ENCODE data around the gene CDK5RAP1.

DNA sequence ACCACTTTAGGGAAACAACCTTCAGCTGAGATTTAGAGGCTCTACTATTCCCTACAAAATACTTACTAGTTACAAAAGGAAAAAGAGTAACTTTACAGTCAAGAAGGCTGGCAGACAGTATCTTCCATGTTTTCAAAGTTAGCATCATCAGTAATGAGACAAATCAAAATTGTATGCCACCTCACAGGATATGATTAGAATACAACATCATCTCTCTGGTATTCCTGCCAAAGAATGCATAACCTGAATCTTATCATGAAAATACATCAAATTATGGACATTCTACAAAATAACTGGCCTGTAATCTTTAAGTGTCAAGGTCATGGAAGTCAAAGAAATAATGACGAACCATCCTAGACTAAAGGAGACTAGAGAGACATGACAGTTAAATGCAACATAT lies 38.4 kb downstream of the CDK5RAP1 start:
- TF ChIP-seq, protein P1, sequence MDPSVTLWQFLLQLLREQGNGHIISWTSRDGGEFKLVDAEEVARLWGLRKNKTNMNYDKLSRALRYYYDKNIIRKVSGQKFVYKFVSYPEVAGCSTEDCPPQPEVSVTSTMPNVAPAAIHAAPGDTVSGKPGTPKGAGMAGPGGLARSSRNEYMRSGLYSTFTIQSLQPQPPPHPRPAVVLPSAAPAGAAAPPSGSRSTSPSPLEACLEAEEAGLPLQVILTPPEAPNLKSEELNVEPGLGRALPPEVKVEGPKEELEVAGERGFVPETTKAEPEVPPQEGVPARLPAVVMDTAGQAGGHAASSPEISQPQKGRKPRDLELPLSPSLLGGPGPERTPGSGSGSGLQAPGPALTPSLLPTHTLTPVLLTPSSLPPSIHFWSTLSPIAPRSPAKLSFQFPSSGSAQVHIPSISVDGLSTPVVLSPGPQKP (IDR thresholded peaks at IDR 0.05; ENCODE audit: low read depth, low read length), result no peak
- no peak for TF ChIP-seq ZFP36 (IDR thresholded peaks at IDR 0.05; ENCODE audit: borderline replicate concordance, partially characterized antibody)
- TF ChIP-seq, protein P2, sequence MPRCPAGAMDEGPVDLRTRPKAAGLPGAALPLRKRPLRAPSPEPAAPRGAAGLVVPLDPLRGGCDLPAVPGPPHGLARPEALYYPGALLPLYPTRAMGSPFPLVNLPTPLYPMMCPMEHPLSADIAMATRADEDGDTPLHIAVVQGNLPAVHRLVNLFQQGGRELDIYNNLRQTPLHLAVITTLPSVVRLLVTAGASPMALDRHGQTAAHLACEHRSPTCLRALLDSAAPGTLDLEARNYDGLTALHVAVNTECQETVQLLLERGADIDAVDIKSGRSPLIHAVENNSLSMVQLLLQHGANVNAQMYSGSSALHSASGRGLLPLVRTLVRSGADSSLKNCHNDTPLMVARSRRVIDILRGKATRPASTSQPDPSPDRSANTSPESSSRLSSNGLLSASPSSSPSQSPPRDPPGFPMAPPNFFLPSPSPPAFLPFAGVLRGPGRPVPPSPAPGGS (IDR thresholded peaks at IDR 0.05), result no peak
- no peak for TF ChIP-seq EP300 (IDR thresholded peaks at IDR 0.05)
- TF ChIP-seq MAFK (IDR thresholded peaks at IDR 0.05; ENCODE audit: partially characterized antibody), result no peak
